H9 (cell line): ENCODE results near the gene EPC2. TPM values are rescaled to one million over a fixed set of nuclear protein-coding genes. Genes with fewer than 3 reads are reported as not detected.

Source experiments
- DNase-seq: peaks from one replicate; pipeline ENCODE4 v3.0.0-alpha.2; 2017
- H2AFZ ChIP-seq: one replicate; pipeline ENCODE4 v1.6.1; 2013; ENCODE audit warnings: mild to moderate bottlenecking, low read length, control low read depth, moderate library complexity
- H2AK5ac ChIP-seq: 2 replicates; pipeline ENCODE4 v1.6.1; 2013; ENCODE audit warnings: low read length, control low read depth, mixed read lengths; ENCODE audit not compliant: insufficient read length
- H2BK120ac ChIP-seq: one replicate; pipeline ENCODE4 v1.6.1; 2013; ENCODE audit warnings: low read depth, mild to moderate bottlenecking, low read length, control low read depth, inconsistent platforms; ENCODE audit not compliant: poor library complexity, severe bottlenecking
- H2BK12ac ChIP-seq: 2 replicates; pipeline ENCODE4 v1.6.1; 2013; ENCODE audit warnings: low read length, control low read depth, mixed read lengths, low read depth; ENCODE audit not compliant: insufficient read length
- H2BK15ac ChIP-seq: 2 replicates; pipeline ENCODE4 v1.6.1; 2013; ENCODE audit warnings: low read depth, low read length, control low read depth
- H2BK20ac ChIP-seq: one replicate; pipeline ENCODE4 v1.6.1; 2013; ENCODE audit warnings: low read depth, mild to moderate bottlenecking, low read length, control low read depth, inconsistent platforms; ENCODE audit not compliant: poor library complexity, severe bottlenecking
- H2BK5ac ChIP-seq: 2 replicates; pipeline ENCODE4 v1.6.1; 2013; ENCODE audit warnings: low read length, control low read depth, mixed read lengths; ENCODE audit not compliant: insufficient read length
- H3K14ac ChIP-seq: 2 replicates; pipeline ENCODE4 v1.6.1; 2013; ENCODE audit warnings: low read length, control low read depth; ENCODE audit not compliant: insufficient read depth
- H3K18ac ChIP-seq: 2 replicates; pipeline ENCODE4 v1.6.1; 2013; ENCODE audit warnings: low read depth, mild to moderate bottlenecking, mixed read lengths, low read length, control low read depth; ENCODE audit not compliant: insufficient read length
- H3K23ac ChIP-seq: 2 replicates; pipeline ENCODE4 v1.6.1; 2013; ENCODE audit warnings: low read length, control low read depth, mixed read lengths, low read depth; ENCODE audit not compliant: insufficient read length
- H3K23me2 ChIP-seq: 2 replicates; pipeline ENCODE4 v1.6.1; 2013; ENCODE audit warnings: low read depth, mild to moderate bottlenecking, mixed read lengths, low read length, control low read depth; ENCODE audit not compliant: insufficient read length, poor library complexity, severe bottlenecking
- H3K27ac ChIP-seq: 2 replicates; pipeline ENCODE4 v1.5.1; 2013; ENCODE audit warnings: low read length, control low read depth, mixed read lengths, low read depth; ENCODE audit not compliant: insufficient read length
- H3K27me3 ChIP-seq: 2 replicates; pipeline ENCODE4 v1.6.1; 2013; ENCODE audit warnings: low read length, control low read depth, inconsistent platforms; ENCODE audit not compliant: insufficient read depth
- H3K4ac ChIP-seq: 2 replicates; pipeline ENCODE4 v1.6.1; 2013; ENCODE audit warnings: low read depth, mild to moderate bottlenecking, control low read depth, inconsistent platforms, low read length, moderate library complexity
- H3K4me1 ChIP-seq: 2 replicates; pipeline ENCODE4 v1.6.1; 2013; ENCODE audit warnings: low read length, control low read depth, inconsistent platforms; ENCODE audit not compliant: insufficient read depth
- H3K4me2 ChIP-seq: 2 replicates; pipeline ENCODE4 v1.6.1; 2013; ENCODE audit warnings: low read length, control low read depth, mixed read lengths; ENCODE audit not compliant: insufficient read length, insufficient read depth
- H3K56ac ChIP-seq: 2 replicates; pipeline ENCODE4 v1.6.1; 2013; ENCODE audit warnings: low read depth, mild to moderate bottlenecking, mixed read lengths, low read length, control low read depth; ENCODE audit not compliant: insufficient read length
- H3K79me1 ChIP-seq: 2 replicates; pipeline ENCODE4 v1.6.1; 2013; ENCODE audit warnings: low read depth, mild to moderate bottlenecking, moderate library complexity, low read length, control low read depth, inconsistent platforms; ENCODE audit not compliant: insufficient read depth, poor library complexity, severe bottlenecking
- H3K79me2 ChIP-seq: 2 replicates; pipeline ENCODE4 v1.6.1; 2013; ENCODE audit warnings: low read length, control low read depth, inconsistent platforms; ENCODE audit not compliant: insufficient read depth
- H3K9ac ChIP-seq: 2 replicates; pipeline ENCODE4 v1.6.1; 2013; ENCODE audit warnings: low read length, control low read depth, mixed read lengths; ENCODE audit not compliant: insufficient read length; ENCODE audit errors: extremely low read depth
- H3K9me3 ChIP-seq: one replicate; pipeline ENCODE4 v1.6.1; 2013; ENCODE audit warnings: low read depth, low read length, inconsistent platforms; ENCODE audit not compliant: control insufficient read depth
- H3T11ph ChIP-seq: one replicate; pipeline ENCODE4 v1.6.1; 2013; ENCODE audit warnings: mild to moderate bottlenecking, low read length, control low read depth, inconsistent platforms
- H4K20me1 ChIP-seq: one replicate; pipeline ENCODE4 v1.6.1; 2013; ENCODE audit not compliant: control insufficient read depth, insufficient read length, insufficient read depth
- H4K5ac ChIP-seq: 2 replicates; pipeline ENCODE4 v1.6.1; 2013; ENCODE audit warnings: low read depth, mild to moderate bottlenecking, mixed read lengths, low read length, control low read depth; ENCODE audit not compliant: insufficient read length
- H4K8ac ChIP-seq: replicated peaks from 2 replicates; pipeline ENCODE4 v1.6.1; 2013; ENCODE audit warnings: low read length, control low read depth, mixed read lengths, low read depth; ENCODE audit not compliant: insufficient read length
- H4K91ac ChIP-seq: 2 replicates; pipeline ENCODE4 v1.6.1; 2013; ENCODE audit warnings: low read depth, mild to moderate bottlenecking, moderate library complexity, mixed read lengths, low read length, control low read depth; ENCODE audit not compliant: insufficient read length
- H3K27ac Mint-ChIP-seq, 3 experiments: 2 replicates in 2 of 3; 3 replicates in 1 of 3; pipeline ENCODE4 v1.8.0; 2020 to 2021; ENCODE audit warnings: mixed read lengths in 3 of 3, mild to moderate bottlenecking in 1 of 3, moderate library complexity in 1 of 3
- H3K27me3 Mint-ChIP-seq: 2 replicates; pipeline ENCODE4 v1.8.0; 2021; ENCODE audit warnings: low read depth, mild to moderate bottlenecking, moderate library complexity, mixed read lengths
- H3K36me3 Mint-ChIP-seq, 3 experiments: 2 replicates in 2 of 3; 3 replicates in 1 of 3; pipeline ENCODE4 v1.8.0; 2020 to 2021; ENCODE audit warnings: low read depth in 3 of 3, mixed read lengths in 3 of 3; ENCODE audit not compliant: insufficient read depth in 1 of 3
- H3K4me1 Mint-ChIP-seq, 2 experiments: 2 replicates each; pipeline ENCODE4 v1.8.0; 2020; ENCODE audit warnings: mixed read lengths in 2 of 2
- H3K4me3 Mint-ChIP-seq, 2 experiments: 2 replicates in 1 of 2; 3 replicates in 1 of 2; pipeline ENCODE4 v1.8.0; 2020 to 2021; ENCODE audit warnings: mild to moderate bottlenecking in 2 of 2, mixed read lengths in 2 of 2, moderate library complexity in 1 of 2
- H3K9me3 Mint-ChIP-seq, 2 experiments: 2 replicates in 1 of 2; 3 replicates in 1 of 2; pipeline ENCODE4 v1.8.0; 2020; ENCODE audit warnings: mild to moderate bottlenecking in 2 of 2, mixed read lengths in 2 of 2, moderate library complexity in 1 of 2
- CTCF ChIP-seq: fragments of 200-600 bp; sonication (generic); conservative IDR thresholded peaks from 3 replicates; pipeline ENCODE4 v1.8.0; 2021; ENCODE audit warnings: antibody characterized with exemption, mild to moderate bottlenecking
- WGBS: extraction: QIAGEN DNeasy Blood & Tissue Kit; methylation state at CpG from one replicate; pipeline ENCODE4 v1.1.7; 2013; ENCODE audit warnings: missing lambda C conversion rate, low lambda C conversion rate, mixed read lengths; ENCODE audit not compliant: insufficient read length; ENCODE audit errors: extremely low coverage; 5-methylcytosine and 5-hydroxymethylcytosine counted together
- total RNA-seq: library from RNA; stranded (reverse); gene quantifications from 2 replicates; pipeline ENCODE4 v1.2.1, GENCODE V29; 2021

Gene EPC2
- total RNA-seq, 1 experiment from 2014 or later, result 31.3 TPM

- Histone ChIP-seq H3K23ac (no peak overlapping the region), H2AK5ac (no peak overlapping the region), H3K4me1 (no peaks in the 10 kb centered on the region; the same call in 1 of the 2 replicates), H2AFZ (no peak overlapping the region), H3K9ac (no peak overlapping the region), H2BK120ac (no peak overlapping the region), H4K91ac (no peak overlapping the region), H3K56ac (no peak overlapping the region), H4K20me1 (no peaks in the 10 kb centered on the region), H2BK20ac (no peak overlapping the region), H3K27ac (no peak overlapping the region), H4K5ac (no peak overlapping the region), H3K79me1 (peaks cover 6% of the 10 kb centered on the region), H4K8ac (no peak overlapping the region), H3K4me2 (no peak overlapping the region), H2BK15ac (no peak overlapping the region), H3K14ac (no peak overlapping the region), H3K9me3 (no peaks in the 10 kb centered on the region), H3K27me3 (no peaks in the 10 kb centered on the region), H3T11ph (no peak overlapping the region), H3K23me2 (no peaks in the 10 kb centered on the region), H3K4ac (no peak overlapping the region), H3K18ac (no peak overlapping the region), H3K79me2 (peaks cover 5% of the 10 kb centered on the region; the same call in 1 of the 2 replicates), H2BK5ac (no peak overlapping the region), H2BK12ac (no peak overlapping the region)
- no peak for DNase-seq
- no peak for TF ChIP-seq CTCF
- no peaks in the 10 kb centered on the region for H3K27me3 Mint-ChIP-seq
- no peak overlapping the region for H3K4me3 Mint-ChIP-seq
- no peaks in the 10 kb centered on the region for H3K9me3 Mint-ChIP-seq
- peaks cover 22 to 29% of the 10 kb centered on the region in 2 experiments for H3K4me1 Mint-ChIP-seq
- H3K27ac Mint-ChIP-seq, result 0 out of 7 replicates have a peak overlapping the region, but pooled peaks of 1 of the 3 experiments have one; percentile 40
- no peaks in the 10 kb centered on the region for H3K36me3 Mint-ChIP-seq
- no CpG with 5 or more reads among the region's 2 CpGs for WGBS
These were observed 95.0 kb downstream of the EPC2 start for GRCh38 chr2:148739454-148740105.
